ENCODE results near the gene NDOR1. TPM values are rescaled to one million over a fixed set of nuclear protein-coding genes. Genes with fewer than 3 reads are reported as not detected.

The NDOR1 gene
- total and polyA plus RNA-seq, 2 donors (not counting 3 experiments of a cell fraction or from before 2014, with no cell fraction given) = 13.5 to 26.7 TPM

GRCh38 chr9:137214620-137215019 lies 9.1 kb downstream of the NDOR1 start:
- Histone ChIP-seq H2AFZ (ENCODE audit: low read depth, low read length) (no peak overlapping the region), H3K4me1 (ENCODE audit: control insufficient read depth, extremely low read depth, insufficient read depth, low read length) (peaks cover 6% of the 10 kb centered on the region), H3K9me1 (replicated peaks; ENCODE audit: control insufficient read depth, extremely low read depth, insufficient read depth, low read length) (no peaks in the 10 kb centered on the region), H3K36me3 (ENCODE audit: control insufficient read depth in 2 of 2, extremely low read depth in 1 of 2, insufficient read depth in 2 of 2, low read length in 2 of 2) (peaks cover 0 to 4% of the 10 kb centered on the region in 2 experiments), H4K20me1 (replicated peaks; ENCODE audit: control insufficient read depth, extremely low read depth, insufficient read depth, low read length) (no peaks in the 10 kb centered on the region), H3K4me3 (replicated peaks in 1 of 3; ENCODE audit: insufficient read depth in 1 of 3, low read depth in 1 of 3, low read length in 3 of 3) (no peak overlapping the region), H3K9me3 (replicated peaks; ENCODE audit: control insufficient read depth, insufficient read depth, low read length) (no peaks in the 10 kb centered on the region), H3K27ac (ENCODE audit: insufficient read depth, low read depth, low read length) (no peak overlapping the region), H3K4me2 (ENCODE audit: insufficient read depth, low read length) (no peak overlapping the region), H3K9ac (replicated peaks; ENCODE audit: extremely low read depth, insufficient read depth, low read length) (no peak overlapping the region), H3K27me3 (ENCODE audit: control insufficient read depth in 2 of 2, insufficient read depth in 2 of 2, low read length in 2 of 2) (no peaks in the 10 kb centered on the region), H3K79me2 (ENCODE audit: control insufficient read depth, insufficient read depth, low read length) (no peaks in the 10 kb centered on the region)
- ChIA-PET POLR2A (interaction anchor here (1.0 kb wide), 1 partner anchor 14 kb away, joined by 3 read pairs; the partner anchor contains the start of gene TPRN), CTCF (interaction anchor here (0.7 to 1.9 kb wide), 4 partner anchors 8 to 22 kb away, joined by 6 to 14 read pairs (median 7); partner anchors contain the start of gene RNF224)
- TF ChIP-seq POLR2A (IDR thresholded peaks at IDR 0.05; ENCODE audit: low read depth, low read length) (no peak), JUN (IDR thresholded peaks at IDR 0.05; ENCODE audit: borderline replicate concordance, insufficient read depth, insufficient read length, low read depth) (no peak), EZH2 (IDR thresholded peaks at IDR 0.05; ENCODE audit: borderline replicate concordance, low read depth, low read length, severe bottlenecking) (no peak), FOS (IDR thresholded peaks at IDR 0.05; ENCODE audit: borderline replicate concordance, insufficient read depth, low read length) (no peak), GATA2 (IDR thresholded peaks at IDR 0.05; ENCODE audit: insufficient read depth, insufficient read length, low read depth, low read length) (no peak), POLR2AphosphoS5 (IDR thresholded peaks at IDR 0.05; ENCODE audit: insufficient read depth, low read depth, low read length) (no peak)
- BruUV-seq (replicated peaks) = TSS peak; percentile 5
- intact Hi-C loops (cut with micrococcal nuclease) = no loop called here
- FAIRE-seq (no peak), DNase-seq (ENCODE audit: low read depth, low spot score) (no peak)
- dilution Hi-C loops (cut with MboI; ENCODE audit: extremely low pct_ligation_motif_present, low sequenced_read_pairs) = no loop called here

GRCh38 chr9:137215196-137215986 lies 9.9 kb downstream of the NDOR1 start:
- Histone ChIP-seq H3K4me3 (replicated peaks in 1 of 3; ENCODE audit: insufficient read depth in 1 of 3, low read depth in 1 of 3, low read length in 3 of 3) (no peak overlapping the region), H3K4me1 (ENCODE audit: control insufficient read depth, extremely low read depth, insufficient read depth, low read length) (peaks cover 6% of the 10 kb centered on the region), H3K27me3 (ENCODE audit: control insufficient read depth in 2 of 2, insufficient read depth in 2 of 2, low read length in 2 of 2) (no peaks in the 10 kb centered on the region), H2AFZ (ENCODE audit: low read depth, low read length) (no peak overlapping the region), H3K36me3 (ENCODE audit: control insufficient read depth in 2 of 2, extremely low read depth in 1 of 2, insufficient read depth in 2 of 2, low read length in 2 of 2) (peaks cover 0 to 4% of the 10 kb centered on the region in 2 experiments), H3K4me2 (ENCODE audit: insufficient read depth, low read length) (no peak overlapping the region), H3K9ac (replicated peaks; ENCODE audit: extremely low read depth, insufficient read depth, low read length) (no peak overlapping the region), H4K20me1 (replicated peaks; ENCODE audit: control insufficient read depth, extremely low read depth, insufficient read depth, low read length) (no peaks in the 10 kb centered on the region), H3K9me3 (replicated peaks; ENCODE audit: control insufficient read depth, insufficient read depth, low read length) (no peaks in the 10 kb centered on the region), H3K9me1 (replicated peaks; ENCODE audit: control insufficient read depth, extremely low read depth, insufficient read depth, low read length) (no peaks in the 10 kb centered on the region), H3K27ac (ENCODE audit: insufficient read depth, low read depth, low read length) (no peak overlapping the region), H3K79me2 (ENCODE audit: control insufficient read depth, insufficient read depth, low read length) (no peaks in the 10 kb centered on the region)
- no peak for FAIRE-seq
- no peak for DNase-seq (ENCODE audit: low read depth, low spot score)
- CTCF ChIA-PET = interaction anchor here (0.7 to 1.9 kb wide), 2 partner anchors 8 to 21 kb away, joined by 6 to 7 read pairs; no protein-coding TSS in a partner anchor
- no TSS peak for BruUV-seq (replicated peaks)
- TF ChIP-seq POLR2A (IDR thresholded peaks at IDR 0.05; ENCODE audit: low read depth, low read length) = no peak
- TF ChIP-seq EZH2 (IDR thresholded peaks at IDR 0.05; ENCODE audit: borderline replicate concordance, low read depth, low read length, severe bottlenecking) = no peak
- TF ChIP-seq FOS (IDR thresholded peaks at IDR 0.05; ENCODE audit: borderline replicate concordance, insufficient read depth, low read length) = no peak
- no peak for TF ChIP-seq POLR2AphosphoS5 (IDR thresholded peaks at IDR 0.05; ENCODE audit: insufficient read depth, low read depth, low read length)
- TF ChIP-seq CTCF (IDR thresholded peaks at IDR 0.05; ENCODE audit: extremely low read depth in 1 of 2, insufficient read depth in 1 of 2, low read depth in 1 of 2, low read length in 2 of 2) = no peak
- TF ChIP-seq GATA2 (IDR thresholded peaks at IDR 0.05; ENCODE audit: insufficient read depth, insufficient read length, low read depth, low read length) = no peak
- no peak for TF ChIP-seq JUN (IDR thresholded peaks at IDR 0.05; ENCODE audit: borderline replicate concordance, insufficient read depth, insufficient read length, low read depth)
- no peak for TF ChIP-seq MAX (IDR thresholded peaks at IDR 0.05; ENCODE audit: insufficient read depth, insufficient read length)
- no peak for TF ChIP-seq MYC (IDR thresholded peaks at IDR 0.05; ENCODE audit: low read depth, low read length)
- intact Hi-C loops (cut with micrococcal nuclease) = no loop called here
- POLR2A ChIA-PET = interaction anchor here (1.0 kb wide), 1 partner anchor 15 kb away, joined by 3 read pairs; the partner anchor contains the start of gene TPRN
- dilution Hi-C loops (cut with MboI; ENCODE audit: extremely low pct_ligation_motif_present, low sequenced_read_pairs) = no loop called here

Measured in endothelial cell of umbilical vein (primary cell).